Measurements from ENCODE around the gene RALGAPB. TPM values are rescaled to one million over a fixed set of nuclear protein-coding genes. Genes with fewer than 3 reads are reported as not detected.

RALGAPB gene
- polyA plus RNA-seq, 1 of the 3 experiments (the other 2 are of a cell fraction), result 10.8 TPM

DNA sequence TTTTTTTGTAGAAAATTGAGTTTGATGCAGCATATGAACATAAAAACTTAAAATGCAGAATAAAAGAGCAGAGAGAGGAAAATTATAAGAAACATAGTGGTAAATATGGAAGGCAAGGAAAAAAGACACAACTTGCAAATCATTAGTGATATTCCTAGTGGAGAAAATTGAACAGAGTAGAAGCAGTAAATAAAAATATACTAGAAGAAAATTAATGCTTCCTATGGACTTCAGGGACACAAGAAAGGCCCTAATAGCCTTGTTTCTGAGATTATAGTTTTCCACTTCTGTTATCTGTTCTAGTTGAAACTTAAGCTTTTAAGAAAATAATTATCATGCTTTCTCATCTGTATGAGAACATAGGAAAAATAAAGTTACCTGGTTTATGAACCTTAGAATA, 82.8 kb downstream of the RALGAPB start:
- ChIA-PET CTCF (interaction anchor here (1.3 kb wide), 1 partner anchor 34 kb away, joined by 3 read pairs; no protein-coding TSS in a partner anchor), POLR2A (no interaction called here)
- Histone ChIP-seq H3K4me1 (ENCODE audit: control insufficient read depth in 1 of 2, insufficient read depth in 2 of 2, low read depth in 1 of 2, low read length in 1 of 2) (0 out of 4 replicates have a peak, but pooled peaks cover 0 to 4% of the 10 kb centered on the region in 2 experiments), H3K36me3 (replicated peaks in 1 of 2; ENCODE audit: control insufficient read depth in 1 of 2, insufficient read depth in 2 of 2, low read length in 1 of 2) (peaks cover 88% of the 10 kb centered on the region in 2 experiments), H3K27me3 (ENCODE audit: insufficient read depth) (no peaks in the 10 kb centered on the region), H3K27ac (ENCODE audit: low read depth in 2 of 2, low read length in 1 of 2) (no peak overlapping the region), H3K4me3 (ENCODE audit: low read depth in 2 of 2, low read length in 1 of 2) (no peak overlapping the region), H3K9ac (no peak overlapping the region), H3K4me2 (no peak overlapping the region), H4K20me1 (ENCODE audit: insufficient read depth) (no peaks in the 10 kb centered on the region), H2AFZ (ENCODE audit: low read depth) (no peak overlapping the region), H3K9me2 (no peaks in the 10 kb centered on the region), H3F3A (replicated peaks; ENCODE audit: insufficient read depth) (no peaks in the 10 kb centered on the region), H3K79me2 (ENCODE audit: insufficient read depth) (no peaks in the 10 kb centered on the region), H3K9me3 (no peaks in the 10 kb centered on the region)
- TF ChIP-seq YY1 (IDR thresholded peaks at IDR 0.05; ENCODE audit: low read depth) (no peak), SMC3 (IDR thresholded peaks at IDR 0.05; ENCODE audit: low read depth, low read length) (no peak), NFIC (IDR thresholded peaks at IDR 0.05; ENCODE audit: borderline replicate concordance) (no peak), EP300 (IDR thresholded peaks at IDR 0.05; ENCODE audit: borderline replicate concordance in 1 of 2, low read depth in 1 of 2, low read length in 1 of 2) (no peak), CHD2 (IDR thresholded peaks at IDR 0.05; ENCODE audit: low read length, partially characterized antibody) (no peak), TCF12 (IDR thresholded peaks at IDR 0.05) (no peak), RAD21 (IDR thresholded peaks at IDR 0.05; ENCODE audit: low read length) (no peak), RXRA (IDR thresholded peaks at IDR 0.05; ENCODE audit: borderline replicate concordance, low read depth) (no peak)
- TF ChIP-seq, protein P1, sequence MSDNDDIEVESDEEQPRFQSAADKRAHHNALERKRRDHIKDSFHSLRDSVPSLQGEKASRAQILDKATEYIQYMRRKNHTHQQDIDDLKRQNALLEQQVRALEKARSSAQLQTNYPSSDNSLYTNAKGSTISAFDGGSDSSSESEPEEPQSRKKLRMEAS (IDR thresholded peaks at IDR 0.05; ENCODE audit: low read depth), result no peak
- TF ChIP-seq, protein P2, sequence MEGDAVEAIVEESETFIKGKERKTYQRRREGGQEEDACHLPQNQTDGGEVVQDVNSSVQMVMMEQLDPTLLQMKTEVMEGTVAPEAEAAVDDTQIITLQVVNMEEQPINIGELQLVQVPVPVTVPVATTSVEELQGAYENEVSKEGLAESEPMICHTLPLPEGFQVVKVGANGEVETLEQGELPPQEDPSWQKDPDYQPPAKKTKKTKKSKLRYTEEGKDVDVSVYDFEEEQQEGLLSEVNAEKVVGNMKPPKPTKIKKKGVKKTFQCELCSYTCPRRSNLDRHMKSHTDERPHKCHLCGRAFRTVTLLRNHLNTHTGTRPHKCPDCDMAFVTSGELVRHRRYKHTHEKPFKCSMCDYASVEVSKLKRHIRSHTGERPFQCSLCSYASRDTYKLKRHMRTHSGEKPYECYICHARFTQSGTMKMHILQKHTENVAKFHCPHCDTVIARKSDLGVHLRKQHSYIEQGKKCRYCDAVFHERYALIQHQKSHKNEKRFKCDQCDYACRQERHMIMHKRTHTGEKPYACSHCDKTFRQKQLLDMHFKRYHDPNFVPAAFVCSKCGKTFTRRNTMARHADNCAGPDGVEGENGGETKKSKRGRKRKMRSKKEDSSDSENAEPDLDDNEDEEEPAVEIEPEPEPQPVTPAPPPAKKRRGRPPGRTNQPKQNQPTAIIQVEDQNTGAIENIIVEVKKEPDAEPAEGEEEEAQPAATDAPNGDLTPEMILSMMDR (IDR thresholded peaks at IDR 0.05), result no peak
- TF ChIP-seq, protein P3, sequence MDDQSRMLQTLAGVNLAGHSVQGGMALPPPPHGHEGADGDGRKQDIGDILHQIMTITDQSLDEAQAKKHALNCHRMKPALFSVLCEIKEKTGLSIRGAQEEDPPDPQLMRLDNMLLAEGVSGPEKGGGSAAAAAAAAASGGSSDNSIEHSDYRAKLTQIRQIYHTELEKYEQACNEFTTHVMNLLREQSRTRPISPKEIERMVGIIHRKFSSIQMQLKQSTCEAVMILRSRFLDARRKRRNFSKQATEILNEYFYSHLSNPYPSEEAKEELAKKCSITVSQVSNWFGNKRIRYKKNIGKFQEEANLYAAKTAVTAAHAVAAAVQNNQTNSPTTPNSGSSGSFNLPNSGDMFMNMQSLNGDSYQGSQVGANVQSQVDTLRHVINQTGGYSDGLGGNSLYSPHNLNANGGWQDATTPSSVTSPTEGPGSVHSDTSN (IDR thresholded peaks at IDR 0.05), result no peak
- no peak for DNase-seq

DNA sequence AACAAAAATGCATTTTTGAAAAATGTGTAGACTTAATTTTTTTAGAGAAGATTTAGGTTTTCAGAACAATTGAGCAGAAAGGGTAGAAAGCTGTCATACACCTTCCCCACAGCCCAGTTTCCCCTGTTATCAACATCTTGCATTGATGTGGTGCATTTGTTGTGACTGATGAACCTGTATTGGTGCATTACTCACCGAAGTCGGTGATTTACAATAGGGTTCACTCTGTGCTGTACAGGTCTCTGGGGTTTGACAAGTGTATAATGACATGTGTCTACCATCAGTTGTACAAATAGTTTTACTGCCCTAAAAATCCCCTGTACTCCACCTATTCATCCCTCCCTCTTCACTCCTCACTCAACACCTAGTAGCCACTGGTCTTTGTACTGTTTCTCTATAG, 84.5 kb downstream of the RALGAPB start:
- Histone ChIP-seq H4K20me1 (ENCODE audit: insufficient read depth) (no peaks in the 10 kb centered on the region), H3K9me2 (no peaks in the 10 kb centered on the region), H3F3A (replicated peaks; ENCODE audit: insufficient read depth) (no peaks in the 10 kb centered on the region), H3K27ac (ENCODE audit: low read depth in 2 of 2, low read length in 1 of 2) (no peak overlapping the region), H3K4me3 (ENCODE audit: low read depth in 2 of 2, low read length in 1 of 2) (no peak overlapping the region), H3K9me3 (no peaks in the 10 kb centered on the region), H3K79me2 (ENCODE audit: insufficient read depth) (0 out of 2 replicates have a peak, but pooled peaks cover 5% of the 10 kb centered on the region), H3K27me3 (ENCODE audit: insufficient read depth) (no peaks in the 10 kb centered on the region), H3K4me1 (ENCODE audit: control insufficient read depth in 1 of 2, insufficient read depth in 2 of 2, low read depth in 1 of 2, low read length in 1 of 2) (0 out of 4 replicates have a peak, but pooled peaks cover 0 to 4% of the 10 kb centered on the region in 2 experiments), H2AFZ (ENCODE audit: low read depth) (no peak overlapping the region), H3K36me3 (replicated peaks in 1 of 2; ENCODE audit: control insufficient read depth in 1 of 2, insufficient read depth in 2 of 2, low read length in 1 of 2) (peaks cover 81 to 82% of the 10 kb centered on the region in 2 experiments), H3K9ac (no peak overlapping the region), H3K4me2 (no peak overlapping the region)
- DNase-seq, result no peak
- WGBS (ENCODE audit: low lambda C conversion rate), result 86% methylated on average over 2 of the region's 2 CpGs
- ChIA-PET CTCF (interaction anchor here (0.9 kb wide), 1 partner anchor 122 kb away, joined by 3 read pairs; the partner anchor contains the start of gene SNHG17), POLR2A (no interaction called here)
- TF ChIP-seq, protein P4, sequence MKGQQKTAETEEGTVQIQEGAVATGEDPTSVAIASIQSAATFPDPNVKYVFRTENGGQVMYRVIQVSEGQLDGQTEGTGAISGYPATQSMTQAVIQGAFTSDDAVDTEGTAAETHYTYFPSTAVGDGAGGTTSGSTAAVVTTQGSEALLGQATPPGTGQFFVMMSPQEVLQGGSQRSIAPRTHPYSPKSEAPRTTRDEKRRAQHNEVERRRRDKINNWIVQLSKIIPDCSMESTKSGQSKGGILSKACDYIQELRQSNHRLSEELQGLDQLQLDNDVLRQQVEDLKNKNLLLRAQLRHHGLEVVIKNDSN (IDR thresholded peaks at IDR 0.05; ENCODE audit: borderline replicate concordance, low read depth), result no peak
- no peak for TF ChIP-seq FOSL2 (IDR thresholded peaks at IDR 0.05; ENCODE audit: borderline replicate concordance, low read depth)
- TF ChIP-seq RFX5 (IDR thresholded peaks at IDR 0.05; ENCODE audit: low read length), result no peak
- TF ChIP-seq JUND (IDR thresholded peaks at IDR 0.05), result no peak
- no peak for TF ChIP-seq GABPA (IDR thresholded peaks at IDR 0.05; ENCODE audit: low read depth)
- TF ChIP-seq, protein P3 (IDR thresholded peaks at IDR 0.05), result no peak
- TF ChIP-seq RAD21 (IDR thresholded peaks at IDR 0.05; ENCODE audit: low read length), result no peak
- TF ChIP-seq EZH2phosphoT487 (IDR thresholded peaks at IDR 0.05; ENCODE audit: borderline replicate concordance, low read depth), result no peak
- no peak for TF ChIP-seq RCOR1 (IDR thresholded peaks at IDR 0.05; ENCODE audit: low read length)
- TF ChIP-seq, protein P5, sequence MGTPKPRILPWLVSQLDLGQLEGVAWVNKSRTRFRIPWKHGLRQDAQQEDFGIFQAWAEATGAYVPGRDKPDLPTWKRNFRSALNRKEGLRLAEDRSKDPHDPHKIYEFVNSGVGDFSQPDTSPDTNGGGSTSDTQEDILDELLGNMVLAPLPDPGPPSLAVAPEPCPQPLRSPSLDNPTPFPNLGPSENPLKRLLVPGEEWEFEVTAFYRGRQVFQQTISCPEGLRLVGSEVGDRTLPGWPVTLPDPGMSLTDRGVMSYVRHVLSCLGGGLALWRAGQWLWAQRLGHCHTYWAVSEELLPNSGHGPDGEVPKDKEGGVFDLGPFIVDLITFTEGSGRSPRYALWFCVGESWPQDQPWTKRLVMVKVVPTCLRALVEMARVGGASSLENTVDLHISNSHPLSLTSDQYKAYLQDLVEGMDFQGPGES (IDR thresholded peaks at IDR 0.05; ENCODE audit: low read depth, low read length), result no peak
- TF ChIP-seq TAF1 (IDR thresholded peaks at IDR 0.05; ENCODE audit: borderline replicate concordance, low read depth, low read length), result no peak
- TF ChIP-seq, protein P6, sequence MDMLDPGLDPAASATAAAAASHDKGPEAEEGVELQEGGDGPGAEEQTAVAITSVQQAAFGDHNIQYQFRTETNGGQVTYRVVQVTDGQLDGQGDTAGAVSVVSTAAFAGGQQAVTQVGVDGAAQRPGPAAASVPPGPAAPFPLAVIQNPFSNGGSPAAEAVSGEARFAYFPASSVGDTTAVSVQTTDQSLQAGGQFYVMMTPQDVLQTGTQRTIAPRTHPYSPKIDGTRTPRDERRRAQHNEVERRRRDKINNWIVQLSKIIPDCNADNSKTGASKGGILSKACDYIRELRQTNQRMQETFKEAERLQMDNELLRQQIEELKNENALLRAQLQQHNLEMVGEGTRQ (IDR thresholded peaks at IDR 0.05; ENCODE audit: borderline replicate concordance, low read depth, low read length), result no peak
- TF ChIP-seq YY1 (IDR thresholded peaks at IDR 0.05; ENCODE audit: low read depth), result no peak
- TF ChIP-seq NFIC (IDR thresholded peaks at IDR 0.05; ENCODE audit: borderline replicate concordance), result no peak

All from SK-N-SH (cell line).